DOHH2 (cell line): ENCODE data around the gene CDH12.

ENCODE experiments used
- H3F3A ChIP-seq: fragments of 200-600 bp; sonication (generic), shearing (Covaris generic); 2 replicates; pipeline ENCODE4 v1.6.0; 2016; ENCODE audit warnings: antibody characterized with exemption, mild to moderate bottlenecking; ENCODE audit not compliant: control insufficient read depth, insufficient read depth
- H3K27ac ChIP-seq: fragments of 200-600 bp; sonication (generic); 2 replicates; pipeline ENCODE4 v1.5.1; 2014; ENCODE audit warnings: low read depth, mild to moderate bottlenecking, low read length, moderate library complexity
- H3K27me3 ChIP-seq: fragments of 200-600 bp; sonication (generic); 2 replicates; pipeline ENCODE4 v1.6.1; 2014; ENCODE audit warnings: mild to moderate bottlenecking, low read length, mixed read lengths; ENCODE audit not compliant: control insufficient read depth
- H3K36me3 ChIP-seq: fragments of 200-600 bp; sonication (generic); 2 replicates; pipeline ENCODE4 v1.6.1; 2014; ENCODE audit warnings: mild to moderate bottlenecking, low read length, moderate library complexity, mixed read lengths; ENCODE audit not compliant: control insufficient read depth
- H3K4me1 ChIP-seq: fragments of 200-600 bp; sonication (generic); 2 replicates; pipeline ENCODE4 v1.6.1; 2014; ENCODE audit warnings: mild to moderate bottlenecking, low read length, mixed read lengths; ENCODE audit not compliant: control insufficient read depth
- H3K4me2 ChIP-seq: fragments of 200-600 bp; sonication (generic); 2 replicates; pipeline ENCODE4 v1.6.0; 2014; ENCODE audit warnings: mild to moderate bottlenecking, low read length, moderate library complexity
- H3K4me3 ChIP-seq: fragments of 200-600 bp; sonication (generic); 2 replicates; pipeline ENCODE4 v1.5.1; 2014; ENCODE audit warnings: mild to moderate bottlenecking, low read length, mixed read lengths
- H3K79me2 ChIP-seq: fragments of 200-600 bp; sonication (generic); 2 replicates; pipeline ENCODE4 v1.6.1; 2014; ENCODE audit warnings: mild to moderate bottlenecking, low read length, mixed read lengths; ENCODE audit not compliant: control insufficient read depth
- H3K9me2 ChIP-seq: fragments of 200-600 bp; sonication (generic); replicated peaks from 2 replicates; pipeline ENCODE4 v1.6.1; 2014; ENCODE audit warnings: mild to moderate bottlenecking, low read length, mixed read lengths; ENCODE audit not compliant: control insufficient read depth
- H3K9me3 ChIP-seq: fragments of 200-600 bp; sonication (generic); 2 replicates; pipeline ENCODE4 v1.6.1; 2014; ENCODE audit warnings: antibody characterized with exemption, low read length, mixed read lengths; ENCODE audit not compliant: control insufficient read depth, insufficient read depth
- H4K20me1 ChIP-seq: fragments of 200-600 bp; sonication (generic); 2 replicates; pipeline ENCODE4 v1.6.0; 2014; ENCODE audit warnings: low read depth, mild to moderate bottlenecking, antibody characterized with exemption, low read length, moderate library complexity; ENCODE audit not compliant: control insufficient read depth, insufficient read depth
- EZH2phosphoT487 ChIP-seq: fragments of 200-600 bp; sonication (generic); IDR thresholded peaks from 2 replicates; pipeline ENCODE4 v1.6.1; 2017; ENCODE audit warnings: borderline replicate concordance, mild to moderate bottlenecking, antibody characterized with exemption, low read length, moderate library complexity, mixed read lengths
- TF ChIP-seq, protein P1 (sequence below): fragments of 200-600 bp; sonication (generic); IDR thresholded peaks from one replicate; pipeline ENCODE4 v1.5.1; 2014; ENCODE audit warnings: antibody characterized with exemption, mild to moderate bottlenecking, low read depth, low read length; ENCODE audit not compliant: poor library complexity, severe bottlenecking

CDH12 gene

DNA sequence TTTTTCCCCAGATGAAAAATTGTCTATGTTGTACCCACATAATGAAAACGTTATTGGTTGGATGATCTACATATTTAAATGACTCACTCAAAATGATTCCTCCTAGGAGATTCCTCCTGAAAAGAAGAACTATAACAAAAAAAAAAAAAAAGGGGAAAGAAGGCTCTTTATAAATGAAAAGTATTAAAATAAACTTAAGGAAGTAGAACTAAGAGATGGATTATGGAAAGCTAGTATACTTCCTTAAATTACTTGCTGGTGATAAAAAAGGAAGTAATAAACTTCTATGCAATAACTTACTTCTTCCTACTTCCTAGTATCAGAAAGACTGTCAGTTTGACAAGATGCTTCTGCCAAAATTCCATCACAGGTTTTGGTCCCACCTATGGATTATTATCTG, 1087.7 kb downstream of the CDH12 start:
- Histone ChIP-seq H4K20me1 (no peaks in the 10 kb centered on the region), H3K79me2 (no peaks in the 10 kb centered on the region), H3K27me3 (no peaks in the 10 kb centered on the region), H3K27ac (no peak overlapping the region), H3K36me3 (no peaks in the 10 kb centered on the region), H3K9me2 (no peaks in the 10 kb centered on the region), H3K9me3 (no peaks in the 10 kb centered on the region), H3K4me2 (no peak overlapping the region), H3K4me1 (no peaks in the 10 kb centered on the region), H3K4me3 (no peak overlapping the region), H3F3A (no peaks in the 10 kb centered on the region)
- TF ChIP-seq, protein P1, sequence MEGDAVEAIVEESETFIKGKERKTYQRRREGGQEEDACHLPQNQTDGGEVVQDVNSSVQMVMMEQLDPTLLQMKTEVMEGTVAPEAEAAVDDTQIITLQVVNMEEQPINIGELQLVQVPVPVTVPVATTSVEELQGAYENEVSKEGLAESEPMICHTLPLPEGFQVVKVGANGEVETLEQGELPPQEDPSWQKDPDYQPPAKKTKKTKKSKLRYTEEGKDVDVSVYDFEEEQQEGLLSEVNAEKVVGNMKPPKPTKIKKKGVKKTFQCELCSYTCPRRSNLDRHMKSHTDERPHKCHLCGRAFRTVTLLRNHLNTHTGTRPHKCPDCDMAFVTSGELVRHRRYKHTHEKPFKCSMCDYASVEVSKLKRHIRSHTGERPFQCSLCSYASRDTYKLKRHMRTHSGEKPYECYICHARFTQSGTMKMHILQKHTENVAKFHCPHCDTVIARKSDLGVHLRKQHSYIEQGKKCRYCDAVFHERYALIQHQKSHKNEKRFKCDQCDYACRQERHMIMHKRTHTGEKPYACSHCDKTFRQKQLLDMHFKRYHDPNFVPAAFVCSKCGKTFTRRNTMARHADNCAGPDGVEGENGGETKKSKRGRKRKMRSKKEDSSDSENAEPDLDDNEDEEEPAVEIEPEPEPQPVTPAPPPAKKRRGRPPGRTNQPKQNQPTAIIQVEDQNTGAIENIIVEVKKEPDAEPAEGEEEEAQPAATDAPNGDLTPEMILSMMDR, result no peak
- no peak for TF ChIP-seq EZH2phosphoT487

GRCh38 chr5:21739096-21739495, 1114.0 kb downstream of the CDH12 start:
- Histone ChIP-seq H3K27me3 (no peaks in the 10 kb centered on the region), H3K36me3 (no peaks in the 10 kb centered on the region), H3F3A (no peaks in the 10 kb centered on the region), H3K9me2 (no peaks in the 10 kb centered on the region), H3K79me2 (no peaks in the 10 kb centered on the region), H3K4me3 (no peak overlapping the region), H3K4me2 (no peak overlapping the region), H3K4me1 (no peaks in the 10 kb centered on the region), H4K20me1 (no peaks in the 10 kb centered on the region), H3K9me3 (no peaks in the 10 kb centered on the region), H3K27ac (no peak overlapping the region)
- TF ChIP-seq, protein P1, result no peak
- no peak for TF ChIP-seq EZH2phosphoT487

GRCh38 chr5:21723500-21723899, 1129.6 kb downstream of the CDH12 start:
- no peak for TF ChIP-seq EZH2phosphoT487
- TF ChIP-seq, protein P1, result no peak
- Histone ChIP-seq H3K27me3 (no peaks in the 10 kb centered on the region), H3F3A (no peaks in the 10 kb centered on the region), H3K27ac (no peak overlapping the region), H3K79me2 (no peaks in the 10 kb centered on the region), H3K4me1 (no peaks in the 10 kb centered on the region), H4K20me1 (no peaks in the 10 kb centered on the region), H3K9me2 (no peaks in the 10 kb centered on the region), H3K4me3 (no peak overlapping the region), H3K36me3 (no peaks in the 10 kb centered on the region), H3K4me2 (no peak overlapping the region), H3K9me3 (no peaks in the 10 kb centered on the region)
